HCEC 1CT (cell line): ENCODE results near the gene S100A11.

Source experiments
- DNase-seq: peaks from one replicate; pipeline ENCODE4 v3.0.0-alpha.2; 2017

Gene S100A11

DNA sequence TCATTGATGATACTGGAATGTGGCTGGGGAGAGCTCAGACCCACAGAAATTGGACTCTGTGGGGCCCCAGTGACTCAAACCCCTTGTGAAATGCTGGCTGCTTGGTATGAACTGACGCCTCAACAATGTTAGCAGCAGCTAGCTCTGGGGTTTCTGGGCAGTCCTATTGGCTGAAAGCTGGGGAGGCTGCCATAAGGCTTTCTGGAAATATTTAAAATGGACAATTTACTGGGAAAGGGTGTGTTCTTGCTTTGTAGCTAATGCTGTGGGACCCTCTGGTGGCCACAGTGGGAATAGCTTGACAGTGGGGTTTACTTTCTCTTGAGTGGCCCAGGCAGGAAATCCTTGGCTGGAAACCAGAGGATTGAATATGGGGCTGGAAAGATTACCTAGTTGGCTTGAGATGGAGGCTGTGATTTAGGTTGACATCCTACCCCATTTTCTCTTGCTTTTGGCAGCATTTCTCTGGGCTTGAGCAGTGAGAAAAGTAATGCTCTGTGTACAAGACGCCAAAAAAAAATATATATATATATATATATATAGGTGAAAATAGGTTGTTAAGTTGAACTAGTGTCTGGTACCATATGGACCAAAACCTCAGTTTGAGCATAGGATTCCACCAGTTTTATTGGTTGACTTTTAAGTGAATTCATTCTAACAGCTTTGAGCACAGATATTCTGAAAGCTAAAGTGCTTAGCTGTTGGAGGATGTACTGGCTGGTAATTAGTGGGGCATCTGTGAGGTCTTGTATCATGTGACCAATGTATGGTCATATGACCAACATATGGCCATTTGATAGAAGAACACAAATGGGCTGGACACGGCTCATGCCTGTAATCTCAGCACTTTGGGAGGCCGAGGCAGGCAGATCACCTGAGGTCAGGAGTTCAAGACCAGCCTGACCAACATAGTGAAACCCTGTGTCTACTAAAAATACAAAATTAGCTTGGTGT is 34.9 kb downstream of the S100A11 start:
- peak; percentile 99 for DNase-seq

- DNase-seq = no peak
These were observed 35.7 kb downstream of the S100A11 start for GRCh38 chr1:152000964-152001630.

- DNase-seq = peak; percentile 31
These were observed 38.0 kb downstream of the S100A11 start for GRCh38 chr1:151998611-151999362.

- DNase-seq = no peak
These were observed 39.6 kb downstream of the S100A11 start for GRCh38 chr1:151997284-151997570.

- DNase-seq = peak; percentile 69
These were observed 41.0 kb downstream of the S100A11 start for GRCh38 chr1:151995774-151996173.

DNA sequence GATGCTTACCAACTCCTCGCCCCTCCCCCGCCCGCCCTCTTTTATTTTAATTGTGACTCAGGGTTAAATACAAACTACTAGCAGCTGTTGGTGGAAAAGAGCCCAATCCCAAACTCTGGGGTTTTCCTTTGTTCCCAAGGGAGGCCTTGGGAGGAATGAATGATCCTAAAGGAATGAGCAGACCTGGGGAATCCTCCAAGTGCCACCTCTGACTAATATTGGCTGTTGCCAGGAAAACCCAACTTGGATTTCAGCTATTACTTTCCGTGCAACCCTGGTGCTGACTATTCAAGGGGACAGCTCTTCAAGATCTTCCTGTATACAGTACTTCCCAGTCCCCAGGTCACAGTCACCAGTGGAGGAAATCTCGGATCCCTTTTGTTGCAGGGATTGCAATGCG is 41.8 kb downstream of the S100A11 start:
- peak; percentile 97 for DNase-seq

DNA sequence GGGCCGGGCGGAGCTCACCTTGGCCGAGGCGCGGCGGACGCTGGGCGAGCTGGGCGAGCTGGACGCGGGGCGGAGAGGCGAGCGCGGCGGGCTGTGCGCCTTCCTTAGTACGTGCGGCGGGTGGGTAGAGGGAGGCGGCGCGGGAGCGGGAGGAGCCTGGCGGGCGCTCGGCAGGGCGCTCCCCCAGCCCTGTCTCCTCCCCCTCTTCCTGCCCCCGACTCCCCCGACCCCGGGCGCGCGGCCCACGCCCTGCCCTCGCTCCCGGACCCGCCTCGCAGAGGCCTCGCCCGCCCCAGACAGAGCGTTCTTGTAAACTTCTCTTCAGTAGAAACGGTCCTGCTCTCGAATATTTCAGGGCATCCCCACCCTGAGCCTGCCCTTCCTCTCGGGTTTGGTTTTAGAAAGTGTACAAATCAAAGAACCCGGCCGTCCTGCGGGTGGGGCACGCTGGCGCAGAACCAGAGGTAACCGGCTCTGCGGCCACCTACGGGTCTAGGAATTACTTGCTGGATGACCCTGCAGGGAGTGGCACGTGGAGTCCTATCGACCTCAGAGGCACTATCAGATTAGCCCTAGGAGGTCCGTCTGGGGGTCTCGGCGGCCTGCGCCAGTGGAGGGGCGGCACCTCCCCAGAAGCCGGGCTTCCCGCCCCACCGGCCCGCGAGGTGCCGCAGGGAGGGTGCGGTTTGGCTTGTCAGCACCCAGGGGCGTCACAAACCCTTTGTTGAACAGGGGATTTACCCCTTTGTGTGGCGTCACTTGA is 42.9 kb downstream of the S100A11 start, which contains the start of gene S100A10:
TSS of gene S100A10 (minus strand) at position 126 of the 763 bp plus-strand sequence. CDS start 7,629 bp downstream, outside the sequence.
- peak; percentile 70 for DNase-seq

- peak; percentile 34 for DNase-seq
These were observed 43.6 kb downstream of the S100A11 start for GRCh38 chr1:151993084-151993733.

- peak; percentile 92 for DNase-seq
These were observed 44.3 kb downstream of the S100A11 start for GRCh38 chr1:151992303-151993083.

- DNase-seq = no peak
These were observed 45.0 kb downstream of the S100A11 start for GRCh38 chr1:151991663-151992302.

DNA sequence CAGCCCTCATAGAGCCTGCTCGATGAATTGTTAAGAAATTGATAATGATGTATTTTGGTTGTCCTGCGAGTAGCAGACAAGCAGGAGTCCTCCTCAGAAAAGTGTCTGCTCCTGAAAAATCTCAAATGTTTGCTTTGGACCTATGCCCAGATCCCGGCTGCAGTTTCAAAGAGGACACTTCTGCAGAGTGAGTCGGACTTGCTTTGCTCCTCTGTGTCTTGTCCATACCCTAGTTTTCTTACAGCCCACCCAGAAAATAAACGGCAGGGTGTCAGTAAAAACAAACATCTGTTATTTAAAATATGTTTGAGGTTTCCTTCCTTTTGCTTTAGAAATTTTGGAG is 46.0 kb downstream of the S100A11 start:
- peak; percentile 64 for DNase-seq

DNA sequence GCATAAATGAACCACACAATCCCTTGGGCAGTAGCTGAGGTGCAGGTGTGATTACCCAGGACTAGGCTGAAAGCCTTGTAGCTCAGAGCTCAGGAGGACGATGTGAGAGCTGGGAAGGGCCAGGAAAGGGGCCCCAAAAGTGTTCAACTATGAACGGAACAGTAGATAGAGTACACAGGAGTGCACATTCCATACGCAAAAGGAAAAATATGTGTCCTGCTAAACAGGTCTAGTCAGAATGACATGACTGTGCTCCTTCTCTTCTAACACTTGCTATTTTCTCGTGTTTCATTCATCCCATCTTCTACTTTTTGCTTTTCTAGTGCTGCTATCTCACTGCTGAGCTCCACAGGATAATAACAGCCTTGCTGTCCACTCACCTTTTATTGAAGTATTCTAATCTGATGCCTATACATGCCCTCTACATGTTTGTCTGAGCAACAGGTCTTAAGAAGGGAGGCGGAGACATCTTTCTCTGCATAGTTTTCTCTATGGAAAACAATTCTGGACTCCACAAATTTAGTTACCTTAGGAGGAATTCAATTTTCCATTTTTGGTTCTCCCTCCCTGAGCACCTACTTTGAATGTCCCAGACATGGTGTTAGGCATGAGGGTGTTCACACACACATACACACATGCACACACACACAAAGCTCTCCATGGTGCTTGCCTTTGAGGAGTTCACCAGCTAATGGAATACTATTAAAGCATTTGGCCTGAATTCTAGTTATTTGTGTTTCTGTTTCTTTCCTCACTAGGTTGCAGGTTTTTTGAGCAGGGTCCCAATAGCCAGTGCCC is 46.5 kb downstream of the S100A11 start:
- no peak for DNase-seq

GRCh38 chr1:151989211-151989862 is 47.5 kb downstream of the S100A11 start:
- DNase-seq = peak; percentile 89

GRCh38 chr1:151988405-151988923 is 48.3 kb downstream of the S100A11 start:
- peak; percentile 91 for DNase-seq

- DNase-seq = no peak
These were observed 50.2 kb downstream of the S100A11 start for GRCh38 chr1:151986501-151987190.

DNA sequence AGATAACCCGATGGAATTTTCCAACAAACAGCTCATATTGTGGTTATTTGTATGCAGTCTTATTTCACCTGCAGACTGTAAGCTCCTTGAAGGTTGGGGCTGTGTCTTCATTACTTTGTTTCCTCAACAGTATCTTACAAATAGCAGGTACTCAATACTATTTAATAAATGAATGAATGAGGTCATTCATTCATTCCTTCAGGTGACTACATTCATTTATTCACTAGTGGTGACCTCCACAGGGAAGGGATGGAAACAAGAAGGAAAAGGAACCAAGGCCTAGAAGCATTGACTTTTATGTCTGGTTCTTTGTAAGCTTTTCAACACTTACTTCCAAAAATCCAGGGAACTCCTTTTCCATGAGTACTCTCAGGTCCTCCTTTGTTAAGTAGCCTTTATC is 51.0 kb downstream of the S100A11 start:
- no peak for DNase-seq

GRCh38 chr1:151985270-151985669 is 51.5 kb downstream of the S100A11 start:
- DNase-seq = no peak

DNA sequence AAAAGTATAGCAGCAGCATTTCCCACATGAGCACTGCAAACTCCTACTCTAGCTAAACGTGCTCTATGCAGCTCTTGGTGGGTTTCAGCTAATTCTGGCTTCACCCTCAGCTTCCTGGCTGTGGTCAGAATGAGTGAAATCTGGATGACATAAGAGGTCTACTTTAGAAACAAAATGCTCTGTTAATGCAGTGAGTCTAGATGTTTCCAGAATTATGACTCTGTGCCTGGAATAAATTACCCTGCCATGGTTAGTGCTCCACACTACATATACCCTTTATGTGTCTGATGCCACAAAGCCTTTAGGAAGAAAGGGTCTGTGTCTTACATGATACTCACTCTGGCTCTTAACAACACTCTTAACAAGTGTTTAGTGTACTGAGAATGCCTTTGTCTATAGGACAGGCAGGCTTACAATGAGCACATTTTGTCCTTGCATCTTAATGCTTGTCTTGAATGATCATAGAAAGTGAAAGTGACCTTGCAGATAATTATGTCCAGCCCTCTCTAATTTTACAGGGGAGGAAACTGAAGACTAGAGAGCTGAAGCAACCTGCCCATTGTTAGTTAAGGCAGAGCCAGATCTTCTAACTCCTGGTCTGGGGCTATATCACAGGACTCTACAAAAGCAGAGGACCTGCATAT is 52.4 kb downstream of the S100A11 start:
- DNase-seq = no peak
